H1 (cell line): ENCODE results near the gene DENND4C. TPM values are rescaled to one million over a fixed set of nuclear protein-coding genes. Genes with fewer than 3 reads are reported as not detected.
"Not testable (repeated sequence)": the region's sequence is repeated elsewhere in the genome, so short reads cannot be mapped to it uniquely, and the experiment has no call there.

Experiments used
- CTCF ChIA-PET: fragments of 300-600 bp; sonication (Branson Sonifier 250); formaldehyde crosslinking; loops from one replicate; lab custom pipeline; 2021; ENCODE audit not compliant: partially characterized antibody; lab: Charles Lee
- POLR2A ChIA-PET: fragments of 300-600 bp; sonication (Branson Sonifier 250); formaldehyde crosslinking; loops from one replicate; lab custom pipeline; 2021; ENCODE audit warnings: inconsistent platforms; ENCODE audit not compliant: partially characterized antibody; lab: Charles Lee
- DNase-seq, 2 experiments: peaks; one replicate each; pipeline versions ENCODE4 v3.0.0 to v3.0.0-alpha.2; 2010 to 2022; ENCODE audit warnings: low spot score in 2 of 2, low read depth in 1 of 2, mixed read lengths in 1 of 2
- FAIRE-seq: peaks from 2 replicates; lab custom pipeline; 2011; peaks lifted over from hg19 to GRCh38; lab: Jason Lieb, UNC
- H2AFZ ChIP-seq: 2 replicates; pipeline ENCODE4 v1.8.1; 2012; ENCODE audit warnings: low read length, inconsistent platforms
- H2AK5ac ChIP-seq: 2 replicates; pipeline ENCODE4 v1.6.1; 2013; ENCODE audit warnings: low read depth, low read length
- H2BK120ac ChIP-seq: replicated peaks from 2 replicates; pipeline ENCODE3; 2013; ENCODE audit warnings: low read depth, low read length, inconsistent platforms
- H2BK12ac ChIP-seq: 2 replicates; pipeline ENCODE4 v1.6.1; 2013; ENCODE audit warnings: low read depth, low read length
- H2BK15ac ChIP-seq: 2 replicates; pipeline ENCODE4 v1.6.1; 2013; ENCODE audit warnings: low read length
- H2BK20ac ChIP-seq: 2 replicates; pipeline ENCODE4 v1.6.1; 2013; ENCODE audit warnings: low read length
- H2BK5ac ChIP-seq: 2 replicates; pipeline ENCODE4 v1.6.1; 2013; ENCODE audit warnings: low read depth, low read length
- H3K14ac ChIP-seq: 2 replicates; pipeline ENCODE4 v1.6.1; 2013; ENCODE audit warnings: inconsistent platforms; ENCODE audit not compliant: insufficient read length
- H3K18ac ChIP-seq: 2 replicates; pipeline ENCODE4 v1.6.1; 2013; ENCODE audit warnings: low read length; ENCODE audit errors: extremely low read depth
- H3K23ac ChIP-seq: 2 replicates; pipeline ENCODE4 v1.6.1; 2013; ENCODE audit warnings: inconsistent platforms; ENCODE audit not compliant: insufficient read length
- H3K23me2 ChIP-seq: 2 replicates; pipeline ENCODE4 v1.6.1; 2013; ENCODE audit warnings: low read depth, low read length
- H3K27ac ChIP-seq: 2 replicates; pipeline ENCODE4 v1.6.1; 2011; ENCODE audit warnings: low read depth, low read length, inconsistent platforms
- H3K27me3 ChIP-seq, 4 experiments: replicated peaks in 1 of 4; 1 replicate in 1 of 4; 2 replicates in 3 of 4; pipeline versions ENCODE4 v1.6.1 to v1.8.1; 2011 to 2013; ENCODE audit warnings: low read length in 3 of 4, mild to moderate bottlenecking in 3 of 4, inconsistent platforms in 2 of 4, mixed read lengths in 2 of 4, moderate library complexity in 1 of 4; ENCODE audit not compliant: control insufficient read depth in 3 of 4, insufficient read depth in 3 of 4; ENCODE audit errors: extremely low read depth in 1 of 4
- H3K36me3 ChIP-seq, 4 experiments: 2 replicates each; pipeline versions ENCODE4 v1.6.1 to v1.8.1; 2011 to 2013; ENCODE audit warnings: mild to moderate bottlenecking in 4 of 4, low read length in 3 of 4, moderate library complexity in 2 of 4, control low read depth in 1 of 4, inconsistent platforms in 1 of 4; ENCODE audit not compliant: insufficient read depth in 4 of 4, control insufficient read depth in 2 of 4
- H3K4ac ChIP-seq: replicated peaks from 2 replicates; pipeline ENCODE3; 2013; ENCODE audit warnings: low read length, low read depth, mixed read lengths, inconsistent platforms; ENCODE audit not compliant: insufficient read length
- H3K4me1 ChIP-seq, 4 experiments: replicated peaks in 1 of 4; 1 replicate in 1 of 4; 2 replicates in 3 of 4; pipeline versions ENCODE4 v1.6.1 to v1.8.1; 2011 to 2013; ENCODE audit warnings: low read length in 3 of 4, inconsistent platforms in 2 of 4, mixed read lengths in 1 of 4; ENCODE audit not compliant: insufficient read depth in 4 of 4, control insufficient read depth in 3 of 4
- H3K4me2 ChIP-seq, 2 experiments: 2 replicates each; pipeline versions ENCODE4 v1.6.1 to v1.8.1; 2011 to 2013; ENCODE audit warnings: low read depth in 2 of 2, low read length in 2 of 2, control low read depth in 1 of 2, inconsistent platforms in 1 of 2, mild to moderate bottlenecking in 1 of 2; ENCODE audit not compliant: insufficient read depth in 1 of 2
- H3K4me3 ChIP-seq, 4 experiments: fragments of 200-600, 300-600 bp in 1 of 4; sonication (generic), shearing (Covaris generic), sonication (Bioruptor Twin) in 1 of 4; 2 replicates each; pipeline versions ENCODE4 v1.5.1 to v1.8.1; 2011 to 2016; ENCODE audit warnings: low read length in 4 of 4, low read depth in 3 of 4, control low read depth in 2 of 4, inconsistent platforms in 2 of 4, mild to moderate bottlenecking in 2 of 4, mixed read lengths in 1 of 4, moderate library complexity in 1 of 4; ENCODE audit not compliant: insufficient read depth in 2 of 4; ENCODE audit errors: extremely low read depth in 1 of 4
- H3K56ac ChIP-seq: replicated peaks from 2 replicates; pipeline ENCODE3; 2013; ENCODE audit warnings: low read depth, mild to moderate bottlenecking, mixed read lengths, low read length, inconsistent platforms; ENCODE audit not compliant: insufficient read length
- H3K79me1 ChIP-seq: 2 replicates; pipeline ENCODE4 v1.6.1; 2013; ENCODE audit warnings: low read depth, low read length, control low read depth
- H3K79me2 ChIP-seq, 2 experiments: 2 replicates each; pipeline versions ENCODE4 v1.6.1 to v1.8.1; 2012 to 2013; ENCODE audit warnings: low read length in 2 of 2, mild to moderate bottlenecking in 2 of 2, inconsistent platforms in 1 of 2; ENCODE audit not compliant: insufficient read depth in 2 of 2, control insufficient read depth in 1 of 2
- H3K9ac ChIP-seq, 4 experiments: replicated peaks in 1 of 4; 1 replicate in 1 of 4; 2 replicates in 3 of 4; pipeline versions ENCODE4 v1.6.1 to v1.8.1; 2011 to 2013; ENCODE audit warnings: low read depth in 3 of 4, low read length in 3 of 4, control low read depth in 2 of 4, mild to moderate bottlenecking in 2 of 4, moderate library complexity in 2 of 4, inconsistent platforms in 1 of 4; ENCODE audit errors: extremely low read depth in 1 of 4
- H3K9me3 ChIP-seq, 2 experiments: 2 replicates each; pipeline versions ENCODE4 v1.6.1 to v1.8.1; 2012 to 2013; ENCODE audit warnings: mild to moderate bottlenecking in 2 of 2, moderate library complexity in 2 of 2, control low read depth in 1 of 2, inconsistent platforms in 1 of 2, low read depth in 1 of 2, low read length in 1 of 2, mixed read lengths in 1 of 2; ENCODE audit not compliant: insufficient read depth in 2 of 2
- H4K20me1 ChIP-seq, 2 experiments: replicated peaks in 1 of 2; 2 replicates each; pipeline versions ENCODE3 to v1.8.1; 2011 to 2013; ENCODE audit warnings: inconsistent platforms in 2 of 2, low read length in 2 of 2, mild to moderate bottlenecking in 1 of 2; ENCODE audit not compliant: insufficient read depth in 2 of 2, control insufficient read depth in 1 of 2
- H4K5ac ChIP-seq: 2 replicates; pipeline ENCODE4 v1.6.1; 2013; ENCODE audit warnings: low read length, low read depth, mixed read lengths, inconsistent platforms; ENCODE audit not compliant: insufficient read length
- H4K8ac ChIP-seq: 2 replicates; pipeline ENCODE4 v1.8.0; 2013; ENCODE audit warnings: mild to moderate bottlenecking, moderate library complexity, low read length, inconsistent platforms; ENCODE audit not compliant: insufficient read depth; ENCODE audit errors: extremely low read depth
- H4K91ac ChIP-seq: replicated peaks from 2 replicates; pipeline ENCODE3; 2013; ENCODE audit warnings: low read length, mixed read lengths, inconsistent platforms; ENCODE audit not compliant: insufficient read length
- EP300 ChIP-seq, 2 experiments: IDR thresholded peaks; 1 replicate in 1 of 2; 2 replicates in 1 of 2; pipeline ENCODE4 v1.6.1; 2011 to 2012; ENCODE audit warnings: low read depth in 2 of 2, low read length in 2 of 2, mild to moderate bottlenecking in 2 of 2, borderline replicate concordance in 1 of 2, inconsistent platforms in 1 of 2, moderate library complexity in 1 of 2
- WGBS, 2 experiments: shearing (Covaris generic) in 1 of 2; methylation state at CpG; one replicate each; pipeline versions ENCODE4 v1.1.6 to v1.1.7; 2013 to 2015; ENCODE audit warnings: low lambda C conversion rate in 2 of 2, mixed read lengths in 2 of 2, inconsistent platforms in 1 of 2, low coverage in 1 of 2, missing lambda C conversion rate in 1 of 2; ENCODE audit not compliant: insufficient replicate concordance in 2 of 2, insufficient coverage in 1 of 2, insufficient read length in 1 of 2; ENCODE audit errors: extremely low coverage in 1 of 2, missing lambda C conversion rate in 1 of 2; 5-methylcytosine and 5-hydroxymethylcytosine counted together
- polyA plus RNA-seq, 7 experiments: library from polyadenylated mRNA; depleted of rRNA in 3 of 7; stranded (reverse) in 5 of 7; unstranded in 2 of 7; fragments of >200 nt in 5 of 7; fragments of 200-250 nt in 2 of 7; gene quantifications; 1 replicate in 5 of 7; 2 replicates in 1 of 7; 4 replicates in 1 of 7; pipeline versions ENCODE4 v1.2.1 to v1.2.3, GENCODE V29; 2011 to 2013; ENCODE audit warnings: missing spikeins in 2 of 7, mixed read lengths in 2 of 7
- total RNA-seq: library from RNA; stranded (reverse); fragmentation: NEBNext Ultra II Directional; extraction: Animal tissue kit (Norgen Biotek cat#: 25700); gene quantifications from 2 replicates; pipeline ENCODE4 v1.2.1, GENCODE V29; 2021

DENND4C gene
- total and polyA plus RNA-seq, 2 of the 8 experiments (the other 6 are each of a cell fraction or from before 2014, with no cell fraction given): 6.9 to 18.9 TPM

- H3K4me2 ChIP-seq, H3K4me3 ChIP-seq, H2AFZ ChIP-seq, POLR2A ChIA-PET, FAIRE-seq, H4K8ac ChIP-seq, H4K91ac ChIP-seq, H3K36me3 ChIP-seq, H3K23ac ChIP-seq, H3K23me2 ChIP-seq, H3K27ac ChIP-seq, H3K9me3 ChIP-seq: not testable (repeated sequence)
- TF ChIP-seq EP300 (IDR thresholded peaks at IDR 0.05; ENCODE audit: borderline replicate concordance in 1 of 2, low read depth in 2 of 2, low read length in 2 of 2): peak in 1 of 2 experiments; percentile 32; a peak in 1 of 3 replicates
- TF ChIP-seq, all 59 proteins: peak for 1; not testable (repeated sequence) for 58
- H3K56ac ChIP-seq, H3K9ac ChIP-seq, H4K20me1 ChIP-seq, H3K27me3 ChIP-seq, H3K14ac ChIP-seq, H3K79me1 ChIP-seq, H3K18ac ChIP-seq, H2BK15ac ChIP-seq, H2BK20ac ChIP-seq, H2AK5ac ChIP-seq, H3K4me1 ChIP-seq, H3K4ac ChIP-seq, H2BK120ac ChIP-seq, H2BK12ac ChIP-seq, H4K5ac ChIP-seq, DNase-seq, H3K79me2 ChIP-seq, CTCF ChIA-PET, H2BK5ac ChIP-seq: not testable (repeated sequence)
- 92% methylated on average over 4 of the region's 4 CpGs; no CpG with 5 or more reads in 1 of the 2 experiments for WGBS, 2 experiments
Observed at GRCh38 chr9:19403231-19403630, 172.7 kb downstream of the DENND4C start.
